ENCODE results near the gene ADCY9.

- TF ChIP-seq CTCF (optimal IDR thresholded peaks at IDR 0.05 in 1 of 3, IDR thresholded peaks at IDR 0.05 in 1 of 3, conservative IDR thresholded peaks at IDR 0.05 in 1 of 3; ENCODE audit: extremely low read depth in 1 of 3, insufficient read depth in 2 of 3, low read length in 3 of 3) (no peak), EZH2 (IDR thresholded peaks at IDR 0.05; ENCODE audit: low read length) (no peak)
Measured at GRCh38 chr16:3988011-3988410, 128.2 kb downstream of the ADCY9 start.
